Measurements from ENCODE around the gene OR6N1.

The OR6N1 gene, protein sequence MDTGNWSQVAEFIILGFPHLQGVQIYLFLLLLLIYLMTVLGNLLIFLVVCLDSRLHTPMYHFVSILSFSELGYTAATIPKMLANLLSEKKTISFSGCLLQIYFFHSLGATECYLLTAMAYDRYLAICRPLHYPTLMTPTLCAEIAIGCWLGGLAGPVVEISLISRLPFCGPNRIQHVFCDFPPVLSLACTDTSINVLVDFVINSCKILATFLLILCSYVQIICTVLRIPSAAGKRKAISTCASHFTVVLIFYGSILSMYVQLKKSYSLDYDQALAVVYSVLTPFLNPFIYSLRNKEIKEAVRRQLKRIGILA

DNA sequence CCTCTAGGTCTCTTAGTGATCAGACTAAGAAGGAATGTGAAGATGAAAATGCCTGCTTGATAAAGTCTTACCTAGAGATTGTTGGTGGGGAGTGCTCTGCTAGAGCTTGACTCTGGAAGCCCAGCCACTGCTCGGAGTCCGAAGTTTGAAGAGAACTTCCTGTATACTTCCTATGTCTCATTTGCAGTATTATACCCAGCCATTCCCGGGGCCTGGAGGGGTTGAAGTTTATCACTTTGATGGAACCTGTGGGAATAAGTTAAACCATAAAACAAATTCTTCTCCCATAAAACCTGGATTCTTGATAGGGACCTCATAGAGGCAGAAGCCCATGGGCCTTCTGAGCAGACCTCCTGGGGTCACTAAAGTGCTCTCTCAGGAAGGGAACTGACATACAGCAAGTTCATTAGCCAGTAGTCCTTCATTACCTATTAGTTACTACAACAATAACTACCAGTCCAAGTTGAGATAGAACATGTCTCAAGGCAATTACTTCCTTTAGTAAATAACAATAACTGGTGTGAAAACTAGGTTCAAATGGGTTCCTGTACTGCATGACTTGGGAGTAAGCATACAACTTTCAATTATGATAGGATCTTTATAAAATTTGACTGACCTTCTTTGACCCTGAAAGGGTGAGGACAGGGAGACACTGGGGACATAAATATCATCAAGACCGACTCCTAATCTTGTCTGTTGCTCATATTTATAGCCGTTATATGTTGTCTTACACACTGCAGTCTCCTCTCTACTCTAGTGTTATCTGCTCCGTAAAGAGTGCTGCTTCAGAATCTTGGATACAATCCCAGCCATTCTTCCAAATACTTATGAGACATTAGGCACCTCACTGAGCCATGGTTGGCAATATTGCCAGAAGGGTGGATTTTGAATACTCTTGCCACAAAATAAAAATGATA is at the start of gene OR6N1:
OR6N1 (minus strand) TSS at position 246 of the 917 bp plus-strand sequence. CDS start 5,513 bp downstream, outside the sequence.
- DNase-seq, result no peak

- DNase-seq, result no peak
Measured at GRCh38 chr1:158821723-158822122, 49.7 kb upstream of the OR6N1 start.

DNA sequence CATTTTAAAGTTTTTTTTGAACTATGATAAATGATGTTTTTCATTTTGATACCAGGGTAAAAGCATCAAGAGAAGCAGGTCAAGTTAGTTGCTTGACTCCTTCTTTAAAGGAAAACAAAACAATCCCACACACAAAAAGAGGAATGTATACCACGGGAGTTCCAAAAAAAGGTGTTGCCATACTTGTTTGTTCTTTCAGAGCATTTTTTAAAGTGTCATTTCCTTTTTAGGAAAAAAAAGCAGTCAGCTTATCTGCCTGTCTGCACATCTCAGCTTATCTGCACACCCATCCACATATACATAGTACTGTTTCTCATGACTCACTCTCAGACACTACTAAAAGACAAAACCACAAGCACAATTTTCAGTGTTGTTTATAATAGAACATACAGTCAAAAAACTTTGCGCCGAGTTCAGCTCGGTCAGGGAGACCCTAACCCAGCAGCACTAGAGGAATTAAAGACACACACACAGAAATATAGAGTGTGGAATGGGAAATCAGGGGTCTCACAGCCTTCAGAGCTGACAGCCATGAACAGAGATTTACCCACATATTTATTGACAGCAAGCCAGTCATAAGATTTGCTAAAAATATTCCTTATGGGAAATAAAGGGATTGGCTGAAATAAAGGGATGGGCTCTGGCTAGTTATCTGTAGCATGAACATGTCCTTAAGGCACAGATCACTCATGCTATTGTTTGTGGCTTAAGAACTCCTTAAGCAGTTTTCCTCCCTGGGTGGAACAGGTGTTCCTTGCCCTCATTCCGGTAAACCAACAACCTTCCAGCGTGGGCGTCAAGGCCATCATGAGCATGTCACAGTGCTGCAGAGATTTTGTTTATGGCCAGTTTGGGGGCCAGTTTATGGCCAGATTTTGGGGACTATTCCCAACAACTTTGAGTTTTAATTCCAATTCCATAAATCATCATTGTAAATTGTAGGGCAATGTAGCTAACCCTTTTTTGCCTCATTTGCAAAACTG is 47.8 kb upstream of the OR6N1 start:
- no peak for DNase-seq

GRCh38 chr1:158818975-158819431 is 47.0 kb upstream of the OR6N1 start:
- DNase-seq, result no peak

DNA sequence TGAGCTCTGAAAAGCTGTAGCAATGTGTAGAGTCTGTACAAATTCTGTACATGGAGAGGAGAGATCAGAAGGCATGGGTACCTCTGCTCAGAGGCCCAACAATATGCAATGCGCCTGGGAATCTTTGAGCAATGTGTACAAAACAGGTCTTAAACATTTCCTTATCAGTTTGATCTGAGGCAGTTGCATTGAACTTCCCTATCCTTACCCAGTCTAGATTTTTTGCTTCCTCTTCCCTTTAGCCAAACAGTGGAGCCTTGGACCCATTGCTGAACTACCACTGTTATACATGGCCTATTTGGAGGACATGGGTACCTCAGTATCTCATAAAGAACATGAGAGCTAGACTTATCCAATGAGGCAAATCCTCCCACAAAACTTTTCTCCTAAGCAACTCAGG is 46.6 kb upstream of the OR6N1 start:
- DNase-seq, result peak; percentile 40 to 50

DNA sequence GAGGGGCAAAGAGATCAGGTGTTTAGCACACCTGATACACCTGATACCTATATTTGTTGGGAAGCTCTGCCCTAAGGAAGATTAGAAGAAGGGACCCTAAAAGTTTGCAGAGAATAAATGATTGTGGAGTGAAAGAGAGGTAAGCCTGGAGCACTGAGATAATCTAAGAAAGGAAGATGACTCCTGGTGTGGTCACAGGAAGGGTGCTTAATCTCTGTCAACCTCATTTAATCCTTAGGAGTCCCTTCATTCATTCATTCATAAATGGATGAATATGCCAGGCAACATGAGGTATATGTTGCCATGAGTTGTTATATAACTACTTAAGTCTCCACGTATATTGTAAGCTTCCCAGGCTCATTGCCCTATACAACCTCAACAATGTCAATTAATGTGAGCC is 43.0 kb upstream of the OR6N1 start:
- no peak for DNase-seq

DNA sequence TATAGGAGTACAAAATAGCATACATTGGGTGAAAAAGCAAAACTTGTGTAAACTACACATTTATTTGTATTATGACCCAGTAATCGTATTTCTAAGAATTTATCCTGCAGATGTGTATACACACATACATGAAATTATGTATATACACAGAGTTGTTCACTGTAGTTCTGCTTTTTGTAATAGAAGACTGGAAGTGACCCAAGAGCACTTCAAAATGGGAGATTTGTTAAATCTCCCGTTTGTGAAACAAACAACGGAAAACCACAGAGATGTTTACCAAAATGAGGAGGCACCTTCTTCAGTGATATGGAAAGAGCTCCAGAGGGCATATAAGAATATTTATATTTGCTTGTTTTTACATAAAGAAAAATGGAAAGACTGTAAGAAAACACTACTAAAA is 41.2 kb upstream of the OR6N1 start:
- DNase-seq, result peak; percentile 50 to 54

GRCh38 chr1:158812336-158812735 is 40.3 kb upstream of the OR6N1 start:
- peak in 1 of 2 donors; percentile 58 for DNase-seq

DNA sequence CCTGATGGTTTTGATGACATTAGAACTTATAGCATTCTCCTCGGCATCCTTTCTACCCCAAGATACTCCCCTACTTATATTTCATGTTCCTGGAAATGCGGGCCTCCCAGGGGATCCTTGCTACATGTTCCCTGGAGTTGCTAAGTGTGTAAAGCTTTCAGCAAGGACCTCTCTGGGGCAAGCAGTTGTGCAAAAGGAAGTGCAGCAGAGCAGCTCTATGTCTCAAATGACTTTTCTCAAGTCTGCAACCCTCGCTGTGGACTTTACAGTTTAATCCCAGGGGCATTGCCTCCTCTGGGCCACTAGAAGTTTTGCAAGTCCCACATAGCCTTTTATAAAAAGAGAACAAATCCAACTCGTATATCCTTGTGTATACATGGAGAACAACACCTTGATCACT is 38.3 kb upstream of the OR6N1 start:
- DNase-seq, result peak in 1 of 2 donors; percentile 43

DNA sequence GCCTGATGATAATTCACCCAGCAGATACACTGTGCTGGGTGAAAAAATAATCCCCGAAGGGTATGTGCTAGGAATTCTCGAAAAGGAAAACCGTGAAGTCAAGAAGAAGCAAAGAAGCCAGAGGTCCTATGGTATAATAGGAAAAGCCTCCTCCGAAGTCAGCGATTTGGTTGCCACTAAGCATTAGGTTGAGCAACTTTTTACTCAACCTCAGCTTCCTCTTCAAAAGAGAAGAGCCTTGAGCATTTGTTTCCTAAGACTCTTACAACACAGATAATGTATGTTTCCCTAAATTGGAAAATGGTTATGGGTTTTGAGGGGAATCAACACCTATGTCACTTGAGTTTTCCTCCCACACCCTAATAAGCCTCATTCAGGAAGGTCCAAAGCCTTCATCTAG is 37.9 kb upstream of the OR6N1 start:
- DNase-seq, result peak; percentile 89 to 90

- DNase-seq, result peak; percentile 63 to 66
Measured at GRCh38 chr1:158809256-158809655, 37.3 kb upstream of the OR6N1 start.

DNA sequence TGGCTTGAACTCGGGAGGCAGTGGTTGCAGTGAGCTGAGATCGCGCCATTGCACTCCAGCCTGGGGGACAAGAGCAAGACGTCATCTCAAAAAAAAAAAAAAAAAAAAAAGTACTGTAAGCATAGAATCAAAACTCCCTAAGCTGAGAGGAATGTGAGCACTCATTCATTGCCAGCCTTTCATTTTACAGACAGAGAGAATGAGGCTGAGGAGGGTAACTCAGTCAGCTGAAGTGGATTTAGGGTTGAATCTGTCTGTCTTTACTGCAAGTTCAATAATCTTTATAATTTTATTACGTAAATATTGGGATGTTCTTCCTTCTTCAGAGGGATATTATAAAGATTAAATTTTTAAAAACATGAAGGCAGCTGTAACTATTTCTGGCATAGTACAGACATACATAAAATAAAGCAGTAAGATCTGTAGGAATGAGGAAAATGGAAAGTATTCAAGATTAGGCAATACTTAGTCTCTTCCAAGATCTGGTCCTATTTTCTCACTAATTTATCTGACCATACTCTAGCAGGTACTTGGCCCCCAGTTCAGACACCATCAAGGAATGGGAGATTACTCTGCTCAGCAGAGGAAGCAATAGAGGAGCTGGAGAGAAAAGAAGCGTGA is 35.0 kb upstream of the OR6N1 start:
- DNase-seq, result no peak

GRCh38 chr1:158803678-158804077 is 31.7 kb upstream of the OR6N1 start:
- DNase-seq, result no peak

- no peak for DNase-seq
Measured at GRCh38 chr1:158801396-158801795, 29.4 kb upstream of the OR6N1 start.

- peak; percentile 22 to 59 for DNase-seq
Measured at GRCh38 chr1:158800526-158800925, 28.5 kb upstream of the OR6N1 start.

DNA sequence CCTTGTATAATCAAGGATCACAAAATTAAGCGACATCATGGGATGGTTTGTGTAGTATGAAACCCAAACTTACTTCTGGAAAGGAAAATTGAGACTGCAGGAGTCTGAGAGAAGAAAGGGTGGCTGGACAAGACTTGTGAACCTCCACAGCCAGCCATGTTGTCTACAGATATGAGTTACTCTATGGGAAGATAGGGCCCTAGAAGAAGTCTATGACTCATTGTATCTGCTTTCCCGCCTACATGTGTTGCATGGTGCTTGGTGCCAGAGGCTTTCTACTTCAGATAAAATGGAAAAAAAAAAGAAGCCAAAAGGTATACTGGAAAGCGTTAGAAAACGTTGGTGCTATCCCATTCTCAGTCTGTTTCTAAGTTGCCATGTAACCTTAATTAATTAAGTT is 27.7 kb upstream of the OR6N1 start:
- DNase-seq, result peak; percentile 51 to 73

DNA sequence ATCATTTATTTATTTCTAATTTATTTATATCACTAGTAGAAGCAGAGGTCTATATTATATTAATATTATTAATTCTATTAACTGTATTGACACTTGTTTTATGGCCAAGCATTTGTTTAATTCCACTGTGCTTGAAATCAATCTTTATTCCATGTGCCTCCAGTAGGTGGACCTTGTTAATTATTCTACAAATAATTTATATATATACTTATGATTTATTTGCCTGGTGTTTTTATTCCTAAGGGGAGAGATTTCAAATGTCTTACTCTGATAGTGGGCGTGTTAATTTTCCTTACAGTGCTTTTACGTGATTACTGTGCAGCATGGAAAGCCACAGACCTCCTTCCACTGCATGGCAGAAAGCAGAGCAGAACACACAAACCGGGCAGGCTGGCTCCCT is 26.5 kb upstream of the OR6N1 start:
- DNase-seq, result no peak

GRCh38 chr1:158794247-158794646 is 22.3 kb upstream of the OR6N1 start:
- DNase-seq, result no peak

DNA sequence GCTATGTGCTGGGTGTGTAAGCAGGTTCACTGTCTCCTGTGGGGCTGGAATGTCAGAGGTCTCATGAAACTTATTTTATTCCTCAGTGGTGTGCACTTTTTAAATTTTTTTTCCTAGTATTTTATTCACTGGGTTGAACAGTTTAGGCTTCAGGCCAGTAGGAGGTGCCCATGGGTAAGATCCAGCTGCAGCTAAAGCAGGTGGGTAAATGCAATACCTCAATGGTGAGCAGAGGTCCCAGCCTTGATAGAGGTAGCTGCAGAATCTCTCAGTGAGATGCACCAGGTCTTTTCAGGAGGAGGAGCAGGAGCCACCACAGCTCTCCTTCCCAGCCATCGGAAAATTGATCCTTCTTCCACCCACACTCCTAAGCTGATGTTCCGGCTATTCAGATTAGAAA is 21.6 kb upstream of the OR6N1 start:
- peak in 1 of 2 donors; percentile 45 for DNase-seq

GRCh38 chr1:158781104-158781503 is 9.1 kb upstream of the OR6N1 start, which contains the start of gene OR6N2:
OR6N2 (minus strand) TSS chr1:158781204; CDS start chr1:158777635, 3,569 bp downstream.
- DNase-seq, result no peak

DNA sequence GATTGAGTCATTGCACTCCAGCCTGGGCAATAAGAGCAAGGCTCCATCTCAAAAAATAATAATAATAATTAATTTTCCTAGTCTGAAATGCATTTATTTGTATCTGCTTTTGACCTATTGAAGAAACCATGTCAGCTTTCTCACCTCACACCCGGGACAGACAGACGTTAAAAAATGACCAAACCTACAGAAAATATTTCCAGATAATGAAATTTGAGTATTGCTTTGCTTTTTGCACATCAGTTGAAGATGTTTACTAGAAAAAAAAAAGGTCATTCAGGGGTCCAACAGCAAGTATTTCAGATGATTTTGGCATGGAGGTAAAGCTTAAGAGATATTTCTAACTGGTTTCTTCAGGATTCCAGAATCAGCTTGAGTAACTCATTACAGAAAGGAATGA is 17.6 kb downstream of the OR6N1 start, which contains the start of gene OR6K6:
OR6K6 (plus strand) TSS at position 301 of the 400 bp plus-strand sequence. CDS start 168 bp downstream, outside the sequence.
- no peak for DNase-seq

Data from inflammatory macrophage treated with lipopolysaccharide for 1 hour (primary cell).